ENCODE results near the gene NR1H2. TPM values are rescaled to one million over a fixed set of nuclear protein-coding genes. Genes with fewer than 3 reads are reported as not detected.
A peak's percentile ranks its signal among the peaks of the same experiment; 100 is the strongest.

NR1H2 gene
- total RNA-seq (10 to 100 TPM; 59.9 to 96.0 (median 84.8) TPM), polyA plus RNA-seq (10 to 100 TPM; 53.1 to 75.5 (median 55.8) TPM)
- long read RNA-seq, donor 1, transcript NR1H2-201 (10 exons, 1,998 nt), result major isoform, 12 of 13 reads
- long read RNA-seq, donor 1, partial matches to known transcripts, result 0 of 13 reads
- long read RNA-seq, donor 1, other reads (novel, unspliced or antisense), result 0 of 13 reads
- long read RNA-seq, donor 2, transcript NR1H2-201 (10 exons, 1,998 nt), result major isoform, 9 of 10 reads
- long read RNA-seq, donor 2, partial matches to known transcripts, result 0 of 10 reads
- long read RNA-seq, donor 2, other reads (novel, unspliced or antisense), result 0 of 10 reads

GRCh38 chr19:50376166-50377050 is at the start of gene NR1H2:
NR1H2 (plus strand) TSS chr19:50376457; CDS start chr19:50377606, 1,149 bp downstream.
- no peaks in the 10 kb centered on the region for H3K27me3 ChIP-seq (replicated peaks in 1 of 7)
- no peaks in the 10 kb centered on the region for H3K9me3 ChIP-seq
- WGBS, 5 donors, result 1 to 2% (median 2%) methylated on average over 52 to 67 of the region's 67 CpGs
- H3K4me3 ChIP-seq, result peak within 1 kb of the TSS; percentile 61 to 92 (median 76)
- TF ChIP-seq, protein P1, sequence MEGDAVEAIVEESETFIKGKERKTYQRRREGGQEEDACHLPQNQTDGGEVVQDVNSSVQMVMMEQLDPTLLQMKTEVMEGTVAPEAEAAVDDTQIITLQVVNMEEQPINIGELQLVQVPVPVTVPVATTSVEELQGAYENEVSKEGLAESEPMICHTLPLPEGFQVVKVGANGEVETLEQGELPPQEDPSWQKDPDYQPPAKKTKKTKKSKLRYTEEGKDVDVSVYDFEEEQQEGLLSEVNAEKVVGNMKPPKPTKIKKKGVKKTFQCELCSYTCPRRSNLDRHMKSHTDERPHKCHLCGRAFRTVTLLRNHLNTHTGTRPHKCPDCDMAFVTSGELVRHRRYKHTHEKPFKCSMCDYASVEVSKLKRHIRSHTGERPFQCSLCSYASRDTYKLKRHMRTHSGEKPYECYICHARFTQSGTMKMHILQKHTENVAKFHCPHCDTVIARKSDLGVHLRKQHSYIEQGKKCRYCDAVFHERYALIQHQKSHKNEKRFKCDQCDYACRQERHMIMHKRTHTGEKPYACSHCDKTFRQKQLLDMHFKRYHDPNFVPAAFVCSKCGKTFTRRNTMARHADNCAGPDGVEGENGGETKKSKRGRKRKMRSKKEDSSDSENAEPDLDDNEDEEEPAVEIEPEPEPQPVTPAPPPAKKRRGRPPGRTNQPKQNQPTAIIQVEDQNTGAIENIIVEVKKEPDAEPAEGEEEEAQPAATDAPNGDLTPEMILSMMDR (IDR thresholded peaks at IDR 0.05 in 8 of 11, conservative IDR thresholded peaks at IDR 0.05 in 3 of 11), result peak in 3 of 11 experiments; percentile 5 to 12 (median 8)
- TF ChIP-seq POLR2AphosphoS5 (IDR thresholded peaks at IDR 0.05) (peak; percentile 94 to 99 (median 95)), POLR2A (IDR thresholded peaks at IDR 0.05) (peak in 1 of 3 donors; percentile 12)
- peaks cover 0 to 57% (median 29%) of the 10 kb centered on the region in 6 donors for H3K4me1 ChIP-seq
- peak; percentile 98 for DNase-seq
- H3K36me3 ChIP-seq, result peaks cover 0 to 43% (median 42%) of the 10 kb centered on the region in 6 donors
- peak within 1 kb of the TSS; percentile 98 to 100 (median 99) for H3K27ac ChIP-seq
- intact Hi-C loops (cut with DNase I; ENCODE audit: low total_unique reads), result no loop called here

DNA sequence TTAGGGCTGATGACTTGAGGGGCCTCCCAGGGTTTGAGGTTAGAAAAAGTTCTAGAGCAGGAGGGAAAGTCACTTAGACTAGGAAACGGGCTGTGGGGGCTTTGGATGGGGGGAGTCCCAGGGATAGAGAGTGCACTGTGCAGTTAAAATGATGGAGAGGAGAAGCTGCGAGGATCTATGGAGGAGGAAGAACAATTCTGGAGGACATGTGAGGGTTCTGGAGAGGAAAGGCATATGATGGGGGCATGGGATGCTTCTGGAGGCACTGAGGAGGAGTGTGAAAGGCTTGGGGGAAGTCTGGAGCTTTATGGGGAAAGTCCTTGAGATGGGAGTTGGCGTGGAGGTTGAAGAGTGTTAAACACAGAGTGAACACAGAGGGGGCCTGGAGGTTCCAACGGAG is 49.2 kb upstream of the NR1H2 start:
- TF ChIP-seq, protein P1 (IDR thresholded peaks at IDR 0.05 in 8 of 11, conservative IDR thresholded peaks at IDR 0.05 in 3 of 11), result no peak
- TF ChIP-seq POLR2AphosphoS5 (IDR thresholded peaks at IDR 0.05) (no peak), POLR2A (IDR thresholded peaks at IDR 0.05) (no peak)
- Histone ChIP-seq H3K27ac (no peak overlapping the region), H3K4me1 (peaks cover 5 to 64% (median 42%) of the 10 kb centered on the region in 6 donors), H3K36me3 (peaks cover 0 to 11% (median 0%) of the 10 kb centered on the region in 6 donors), H3K4me3 (peak overlapping the region in 1 of 8 donors; percentile 75), H3K27me3 (replicated peaks in 1 of 7) (peaks cover 0 to 75% (median 47%) of the 10 kb centered on the region in 7 donors), H3K9me3 (peaks cover 0 to 29% (median 0%) of the 10 kb centered on the region in 8 donors)
- no peak for DNase-seq
- 35 to 44% (median 41%) methylated on average over 3 to 4 of the region's 4 CpGs for WGBS, 5 donors
- intact Hi-C loops (cut with DNase I; ENCODE audit: low total_unique reads), result no loop called here

- DNase-seq, result peak; percentile 66
- Histone ChIP-seq H3K27me3 (replicated peaks in 1 of 7) (peaks cover 0 to 80% (median 52%) of the 10 kb centered on the region in 7 donors), H3K4me1 (peaks cover 6 to 70% (median 48%) of the 10 kb centered on the region in 6 donors), H3K4me3 (peak overlapping the region in 1 of 8 donors; percentile 75), H3K27ac (no peak overlapping the region), H3K36me3 (peaks cover 0 to 11% (median 0%) of the 10 kb centered on the region in 6 donors), H3K9me3 (peaks cover 0 to 29% (median 0%) of the 10 kb centered on the region in 8 donors)
- TF ChIP-seq POLR2AphosphoS5 (IDR thresholded peaks at IDR 0.05), result no peak
- TF ChIP-seq POLR2A (IDR thresholded peaks at IDR 0.05), result no peak
- TF ChIP-seq, protein P1 (IDR thresholded peaks at IDR 0.05 in 8 of 11, conservative IDR thresholded peaks at IDR 0.05 in 3 of 11), result no peak
- intact Hi-C loops (cut with DNase I; ENCODE audit: low total_unique reads), result no loop called here
- 14 to 26% (median 25%) methylated on average over 13 to 20 of the region's 20 CpGs for WGBS, 5 donors
These were observed 48.6 kb upstream of the NR1H2 start for GRCh38 chr19:50327461-50328223.
